ENCODE results near the gene GPRC5C. TPM values are rescaled to one million over a fixed set of nuclear protein-coding genes. Genes with fewer than 3 reads are reported as not detected.

Gene GPRC5C
- total and polyA plus RNA-seq, 9 of the 15 experiments (the other 6 are each of a cell fraction or from before 2014, with no cell fraction given) = 0.28 to 9.0 (median 4.1) TPM

- no peaks in the 10 kb centered on the region for H3K79me2 ChIP-seq (ENCODE audit: control insufficient read depth, insufficient read depth, low read length)
- no peak overlapping the region for H3K27ac ChIP-seq (ENCODE audit: extremely low read depth, low read depth, low read length)
- no peaks in the 10 kb centered on the region for H4K20me1 ChIP-seq (replicated peaks; ENCODE audit: control insufficient read depth, insufficient read depth, low read length)
- peaks cover 0 to 17% of the 10 kb centered on the region in 2 experiments; a peak in 2 of 5 replicates for H3K27me3 ChIP-seq (ENCODE audit: control insufficient read depth in 2 of 2, insufficient read depth in 2 of 2, low read length in 2 of 2)
- DNase-seq (ENCODE audit: extremely low read depth in 1 of 4, low spot score in 3 of 4) (peak; percentile 38 to 63 (median 61)), ATAC-seq (peak; percentile 64; the same call in 2 of the 3 replicates), FAIRE-seq (peak; percentile 76)
- no peaks in the 10 kb centered on the region for H3K9me1 ChIP-seq (ENCODE audit: control insufficient read depth, insufficient read depth, low read length)
- no TSS peak for BruUV-seq (replicated peaks)
- H3K36me3 ChIP-seq (ENCODE audit: control insufficient read depth, insufficient read depth, low read length) = no peaks in the 10 kb centered on the region
- CTCF ChIA-PET (ENCODE audit: low intra/inter-chr PET ratio) = interaction anchor here (0.7 to 1.3 kb wide), 3 partner anchors 16 to 55 kb away, joined by 3 to 9 read pairs (median 3); no protein-coding TSS in a partner anchor
- no peak overlapping the region for H3K9ac ChIP-seq (ENCODE audit: insufficient read depth in 1 of 2, low read depth in 2 of 2, low read length in 2 of 2)
- no peak overlapping the region for H2AFZ ChIP-seq (ENCODE audit: low read depth, low read length)
- in situ Hi-C loops (cut with MboI) (no loop called here), intact Hi-C loops (cut with micrococcal nuclease) (loop anchor here (1.0 kb wide), 1 partner anchor 56 kb away; no protein-coding TSS in a partner anchor)
- 30% methylated on average over 3 of the region's 3 CpGs for WGBS (ENCODE audit: insufficient coverage, low coverage, missing lambda C conversion rate)
- peaks cover 2% of the 10 kb centered on the region; the same call in 1 of the 2 replicates for H3K9me3 ChIP-seq (replicated peaks; ENCODE audit: control insufficient read depth, insufficient read depth, low read depth, low read length)
- peaks cover 0 to 10% of the 10 kb centered on the region in 2 experiments; a peak in 3 of 5 replicates for H3K4me1 ChIP-seq (replicated peaks in 1 of 2; ENCODE audit: control insufficient read depth in 2 of 2, insufficient read depth in 2 of 2, low read length in 2 of 2)
- no peak overlapping the region for H3K4me2 ChIP-seq (ENCODE audit: insufficient read depth, low read length)
- H3K4me3 ChIP-seq = no peak overlapping the region
- POLR2A ChIA-PET = interaction anchor here (0.6 to 0.9 kb wide), 3 partner anchors 9 to 123 kb away, joined by 3 read pairs; no protein-coding TSS in a partner anchor
- no peak for TF ChIP-seq RBM17 (IDR thresholded peaks at IDR 0.05; ENCODE audit: borderline replicate concordance, low read depth, low read length)
- TF ChIP-seq ZNF695 (CRISPR knock-in tag; IDR thresholded peaks at IDR 0.05) = no peak
- no peak for TF ChIP-seq ZNF318 (IDR thresholded peaks at IDR 0.05; ENCODE audit: borderline replicate concordance in 1 of 2, low read depth in 1 of 2)
- no peak for TF ChIP-seq SIX5 (IDR thresholded peaks at IDR 0.05; ENCODE audit: borderline replicate concordance in 1 of 2, insufficient read depth in 1 of 2, low read depth in 1 of 2, low read length in 2 of 2)
- no peak for TF ChIP-seq KLF13 (tag; IDR thresholded peaks at IDR 0.05; ENCODE audit: borderline replicate concordance, low read depth)
- TF ChIP-seq BCLAF1 (IDR thresholded peaks at IDR 0.05; ENCODE audit: borderline replicate concordance in 1 of 2, control insufficient read depth in 1 of 2, low read depth in 2 of 2, low read length in 1 of 2) = no peak
- TF ChIP-seq EP400 (IDR thresholded peaks at IDR 0.05) = no peak
- no peak for TF ChIP-seq NFE2 (IDR thresholded peaks at IDR 0.05; ENCODE audit: low read depth)
- no peak for TF ChIP-seq FUS (optimal IDR thresholded peaks at IDR 0.05; ENCODE audit: low read depth, low read length)
Observed at GRCh38 chr17:74437702-74438101, 5.8 kb downstream of the GPRC5C start.
